ENCODE data around the gene MCAT. TPM values are rescaled to one million over a fixed set of nuclear protein-coding genes. Genes with fewer than 3 reads are reported as not detected.

MCAT gene
- total RNA-seq, 1 experiment from 2014 or later, result 23.9 TPM

- Mint-ChIP-seq H3K27ac (ENCODE audit: unreplicated experiment) (no peak overlapping the region), H3K4me1 (ENCODE audit: low read depth, unreplicated experiment) (no peaks in the 10 kb centered on the region), H3K9me3 (ENCODE audit: low read depth, unreplicated experiment) (no peaks in the 10 kb centered on the region), H3K4me3 (ENCODE audit: low read depth, unreplicated experiment) (no peak overlapping the region), H3K36me3 (ENCODE audit: insufficient read depth, unreplicated experiment) (peaks cover 61% of the 10 kb centered on the region), H3K27me3 (ENCODE audit: unreplicated experiment) (no peaks in the 10 kb centered on the region)
- CTCF ChIA-PET, result no interaction called here
- no peak for DNase-seq
- BruUV-seq (replicated peaks), result no TSS peak
- TF ChIP-seq CTCF (IDR thresholded peaks at IDR 0.05; ENCODE audit: unreplicated experiment), result no peak
- intact Hi-C loops (cut with micrococcal nuclease; ENCODE audit: unreplicated experiment), result no loop called here
Observed at GRCh38 chr22:43176090-43176489, 32.9 kb upstream of the MCAT start.

- Mint-ChIP-seq H3K36me3 (ENCODE audit: insufficient read depth, unreplicated experiment) (peaks cover 53% of the 10 kb centered on the region), H3K9me3 (ENCODE audit: low read depth, unreplicated experiment) (no peaks in the 10 kb centered on the region), H3K4me3 (ENCODE audit: low read depth, unreplicated experiment) (no peak overlapping the region), H3K27ac (ENCODE audit: unreplicated experiment) (no peak overlapping the region), H3K27me3 (ENCODE audit: unreplicated experiment) (no peaks in the 10 kb centered on the region), H3K4me1 (ENCODE audit: low read depth, unreplicated experiment) (no peaks in the 10 kb centered on the region)
- no peak for DNase-seq
- intact Hi-C loops (cut with micrococcal nuclease; ENCODE audit: unreplicated experiment), result no loop called here
- CTCF ChIA-PET, result interaction anchor here (1.0 kb wide), 1 partner anchor 16 kb away, joined by 3 read pairs; no protein-coding TSS in a partner anchor
- TF ChIP-seq CTCF (IDR thresholded peaks at IDR 0.05; ENCODE audit: unreplicated experiment), result no peak
- no TSS peak for BruUV-seq (replicated peaks)
Observed at GRCh38 chr22:43174941-43175531, 31.8 kb upstream of the MCAT start.

- no peak for DNase-seq
- no peaks in the 10 kb centered on the region for H3K27me3 Mint-ChIP-seq (ENCODE audit: unreplicated experiment)
Observed at GRCh38 chr22:43173976-43174720, 30.9 kb upstream of the MCAT start.

GRCh38 chr22:43173566-43173965 is 30.4 kb upstream of the MCAT start:
- no TSS peak for BruUV-seq (replicated peaks)
- Mint-ChIP-seq H3K4me3 (ENCODE audit: low read depth, unreplicated experiment) (no peak overlapping the region), H3K27me3 (ENCODE audit: unreplicated experiment) (no peaks in the 10 kb centered on the region), H3K9me3 (ENCODE audit: low read depth, unreplicated experiment) (no peaks in the 10 kb centered on the region), H3K36me3 (ENCODE audit: insufficient read depth, unreplicated experiment) (peaks cover 58% of the 10 kb centered on the region), H3K27ac (ENCODE audit: unreplicated experiment) (no peak overlapping the region), H3K4me1 (ENCODE audit: low read depth, unreplicated experiment) (no peaks in the 10 kb centered on the region)
- DNase-seq, result no peak
- TF ChIP-seq CTCF (IDR thresholded peaks at IDR 0.05; ENCODE audit: unreplicated experiment), result no peak
- intact Hi-C loops (cut with micrococcal nuclease; ENCODE audit: unreplicated experiment), result no loop called here
- CTCF ChIA-PET, result no interaction called here

More at GRCh38 chr22:43173976-43174720, 30.9 kb upstream of the MCAT start:
- Mint-ChIP-seq H3K9me3 (ENCODE audit: low read depth, unreplicated experiment) (no peaks in the 10 kb centered on the region), H3K4me1 (ENCODE audit: low read depth, unreplicated experiment) (no peaks in the 10 kb centered on the region), H3K27ac (ENCODE audit: unreplicated experiment) (no peak overlapping the region), H3K36me3 (ENCODE audit: insufficient read depth, unreplicated experiment) (peaks cover 58% of the 10 kb centered on the region), H3K4me3 (ENCODE audit: low read depth, unreplicated experiment) (no peak overlapping the region)
- CTCF ChIA-PET, result interaction anchor here (1.0 kb wide), 1 partner anchor 15 kb away, joined by 3 read pairs; no protein-coding TSS in a partner anchor
- no TSS peak for BruUV-seq (replicated peaks)
- no peak for TF ChIP-seq CTCF (IDR thresholded peaks at IDR 0.05; ENCODE audit: unreplicated experiment)
- intact Hi-C loops (cut with micrococcal nuclease; ENCODE audit: unreplicated experiment), result no loop called here
